Upper lobe of left lung (tissue), 4 donors: ENCODE results near the gene GPATCH4.
"Not testable (repeated sequence)": the region's sequence is repeated elsewhere in the genome, so short reads cannot be mapped to it uniquely, and the experiment has no call there.

Source experiments
- POLR2A ChIP-seq, 4 donors: fragments of 450-650 bp; IDR thresholded peaks; one replicate each; pipeline ENCODE4 v1.5.1; 2016 to 2017; ENCODE audit warnings: antibody characterized with exemption in 4 of 4, mild to moderate bottlenecking in 2 of 4
- POLR2AphosphoS5 ChIP-seq, 2 donors: sonication (generic); formaldehyde crosslinking; IDR thresholded peaks; one replicate each; pipeline ENCODE4 v1.5.1; 2017; ENCODE audit warnings: antibody characterized with exemption in 2 of 2
- TF ChIP-seq, protein P1 (sequence below), 6 experiments: fragments of 450-650 bp in 4 of 6; fragments of 200-600 bp in 2 of 6; sonication (generic) in 2 of 6; IDR thresholded peaks; one replicate each; pipeline ENCODE4 v1.5.1; 2016 to 2019; ENCODE audit warnings: antibody characterized with exemption in 6 of 6

GRCh38 chr1:156587927-156588326 is 13.4 kb downstream of the GPATCH4 start:
- TF ChIP-seq, protein P1, sequence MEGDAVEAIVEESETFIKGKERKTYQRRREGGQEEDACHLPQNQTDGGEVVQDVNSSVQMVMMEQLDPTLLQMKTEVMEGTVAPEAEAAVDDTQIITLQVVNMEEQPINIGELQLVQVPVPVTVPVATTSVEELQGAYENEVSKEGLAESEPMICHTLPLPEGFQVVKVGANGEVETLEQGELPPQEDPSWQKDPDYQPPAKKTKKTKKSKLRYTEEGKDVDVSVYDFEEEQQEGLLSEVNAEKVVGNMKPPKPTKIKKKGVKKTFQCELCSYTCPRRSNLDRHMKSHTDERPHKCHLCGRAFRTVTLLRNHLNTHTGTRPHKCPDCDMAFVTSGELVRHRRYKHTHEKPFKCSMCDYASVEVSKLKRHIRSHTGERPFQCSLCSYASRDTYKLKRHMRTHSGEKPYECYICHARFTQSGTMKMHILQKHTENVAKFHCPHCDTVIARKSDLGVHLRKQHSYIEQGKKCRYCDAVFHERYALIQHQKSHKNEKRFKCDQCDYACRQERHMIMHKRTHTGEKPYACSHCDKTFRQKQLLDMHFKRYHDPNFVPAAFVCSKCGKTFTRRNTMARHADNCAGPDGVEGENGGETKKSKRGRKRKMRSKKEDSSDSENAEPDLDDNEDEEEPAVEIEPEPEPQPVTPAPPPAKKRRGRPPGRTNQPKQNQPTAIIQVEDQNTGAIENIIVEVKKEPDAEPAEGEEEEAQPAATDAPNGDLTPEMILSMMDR (IDR thresholded peaks at IDR 0.05): not testable (repeated sequence)
- TF ChIP-seq POLR2AphosphoS5, POLR2A (IDR thresholded peaks at IDR 0.05): not testable (repeated sequence)
